Measurements from ENCODE around the gene KCND3.

The KCND3 gene

DNA sequence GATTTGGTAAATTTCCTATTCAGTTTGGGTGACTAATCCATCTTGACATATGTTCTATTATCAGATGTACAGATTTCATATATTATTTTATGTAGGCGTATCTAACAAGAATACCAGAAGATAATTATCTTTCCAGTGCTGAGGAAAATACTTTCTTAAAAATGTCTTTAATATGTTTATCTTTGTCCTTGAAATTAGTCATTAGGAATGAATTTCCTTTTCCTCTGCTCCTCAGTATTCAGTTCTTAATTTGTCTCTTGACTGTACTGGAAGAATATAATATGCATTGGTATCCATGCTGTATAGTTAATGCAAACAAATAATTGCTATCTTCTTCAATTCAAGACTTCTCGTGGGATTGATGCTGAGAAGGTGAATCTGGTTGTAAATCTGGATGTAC lies 227.1 kb downstream of the KCND3 start:
- no peak for DNase-seq (ENCODE audit: low read depth, low spot score)
- Histone ChIP-seq H3K9ac (ENCODE audit: insufficient read length) (no peak overlapping the region), H3K36me3 (ENCODE audit: insufficient read depth, low read length) (peaks cover 83% of the 10 kb centered on the region), H3K27ac (no peak overlapping the region), H3K9me3 (ENCODE audit: low read depth, low read length) (no peaks in the 10 kb centered on the region), H3K4me3 (no peak overlapping the region)
- TF ChIP-seq FOXP2 (optimal IDR thresholded peaks at IDR 0.05; ENCODE audit: control extremely low read depth, extremely low read length, insufficient read depth) (no peak), POLR2AphosphoS5 (IDR thresholded peaks at IDR 0.05; ENCODE audit: borderline replicate concordance, low read depth, low read length) (no peak), EZH2 (IDR thresholded peaks at IDR 0.05) (no peak)

DNA sequence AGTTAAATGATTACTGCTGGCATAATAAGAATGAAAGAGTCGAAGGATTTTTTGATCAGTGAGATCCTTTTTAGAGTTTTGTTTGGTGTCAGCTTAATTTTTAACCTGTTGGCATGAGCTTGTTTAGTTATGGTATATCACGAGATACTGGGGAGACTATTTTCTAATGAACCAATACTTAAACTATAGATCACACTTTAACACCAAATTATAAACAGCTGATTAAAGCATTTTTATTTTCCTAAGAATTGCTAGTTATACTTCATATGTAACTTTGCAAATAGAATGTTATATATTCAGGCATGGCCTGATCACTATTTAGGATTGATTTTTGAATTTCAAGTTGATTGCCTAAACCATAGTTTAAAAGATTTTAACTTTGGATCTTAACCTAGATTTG lies 227.8 kb downstream of the KCND3 start:
- Histone ChIP-seq H3K27ac (no peak overlapping the region), H3K9ac (ENCODE audit: insufficient read length) (no peak overlapping the region), H3K9me3 (ENCODE audit: low read depth, low read length) (no peaks in the 10 kb centered on the region), H3K36me3 (ENCODE audit: insufficient read depth, low read length) (peaks cover 81% of the 10 kb centered on the region), H3K4me3 (no peak overlapping the region)
- no peak for TF ChIP-seq FOXP2 (optimal IDR thresholded peaks at IDR 0.05; ENCODE audit: control extremely low read depth, extremely low read length, insufficient read depth)
- TF ChIP-seq POLR2AphosphoS5 (IDR thresholded peaks at IDR 0.05; ENCODE audit: borderline replicate concordance, low read depth, low read length): no peak
- TF ChIP-seq EZH2 (IDR thresholded peaks at IDR 0.05): no peak
- DNase-seq (ENCODE audit: low read depth, low spot score): no peak

- Histone ChIP-seq H3K36me3 (ENCODE audit: insufficient read depth, low read length) (peaks cover 52% of the 10 kb centered on the region), H3K4me3 (no peak overlapping the region), H3K9me3 (ENCODE audit: low read depth, low read length) (no peaks in the 10 kb centered on the region), H3K9ac (ENCODE audit: insufficient read length) (no peak overlapping the region), H3K27ac (no peak overlapping the region)
- DNase-seq (ENCODE audit: low read depth, low spot score): no peak
- TF ChIP-seq FOXP2 (optimal IDR thresholded peaks at IDR 0.05; ENCODE audit: control extremely low read depth, extremely low read length, insufficient read depth): no peak
- TF ChIP-seq POLR2AphosphoS5 (IDR thresholded peaks at IDR 0.05; ENCODE audit: borderline replicate concordance, low read depth, low read length): no peak
- TF ChIP-seq EZH2 (IDR thresholded peaks at IDR 0.05): no peak
These were observed 231.1 kb downstream of the KCND3 start for GRCh38 chr1:111758373-111758772.

- peak overlapping the region; percentile 98 for H3K4me3 ChIP-seq
- peak overlapping the region; percentile 86 for H3K27ac ChIP-seq
- H3K9me3 ChIP-seq (ENCODE audit: low read depth, low read length): no peaks in the 10 kb centered on the region
- peaks cover 32% of the 10 kb centered on the region for H3K36me3 ChIP-seq (ENCODE audit: insufficient read depth, low read length)
- no peak for TF ChIP-seq FOXP2 (optimal IDR thresholded peaks at IDR 0.05; ENCODE audit: control extremely low read depth, extremely low read length, insufficient read depth)
- no peak for TF ChIP-seq POLR2AphosphoS5 (IDR thresholded peaks at IDR 0.05; ENCODE audit: borderline replicate concordance, low read depth, low read length)
- TF ChIP-seq EZH2 (IDR thresholded peaks at IDR 0.05): no peak
- DNase-seq (ENCODE audit: low read depth, low spot score): no peak
- H3K9ac ChIP-seq (ENCODE audit: insufficient read length): peak overlapping the region; percentile 98
These were observed 233.3 kb downstream of the KCND3 start for GRCh38 chr1:111756124-111756513.

- Histone ChIP-seq H3K9me3 (ENCODE audit: low read depth, low read length) (no peaks in the 10 kb centered on the region), H3K9ac (ENCODE audit: insufficient read length) (peak within 1 kb of the TSS; percentile 98), H3K27ac (peak within 1 kb of the TSS; percentile 86), H3K36me3 (ENCODE audit: insufficient read depth, low read length) (peaks cover 26% of the 10 kb centered on the region), H3K4me3 (peak within 1 kb of the TSS; percentile 98)
- peak; percentile 86 for DNase-seq (ENCODE audit: low read depth, low spot score)
- TF ChIP-seq FOXP2 (optimal IDR thresholded peaks at IDR 0.05; ENCODE audit: control extremely low read depth, extremely low read length, insufficient read depth) (no peak), POLR2AphosphoS5 (IDR thresholded peaks at IDR 0.05; ENCODE audit: borderline replicate concordance, low read depth, low read length) (peak; percentile 77), EZH2 (IDR thresholded peaks at IDR 0.05) (no peak)
These were observed 233.9 kb downstream of the KCND3 start, which contains the start of gene DDX20 for GRCh38 chr1:111755331-111756123. Gene DDX20, plus strand, starts transcription at chr1:111755901. Its CDS starts 24 bp downstream, at chr1:111755925.

- Histone ChIP-seq H3K9me3 (ENCODE audit: low read depth, low read length) (no peaks in the 10 kb centered on the region), H3K36me3 (ENCODE audit: insufficient read depth, low read length) (peaks cover 20% of the 10 kb centered on the region), H3K4me3 (peak overlapping the region; percentile 98), H3K9ac (ENCODE audit: insufficient read length) (peak overlapping the region; percentile 98), H3K27ac (peak overlapping the region; percentile 86; the same call in 1 of the 2 replicates)
- no peak for TF ChIP-seq POLR2AphosphoS5 (IDR thresholded peaks at IDR 0.05; ENCODE audit: borderline replicate concordance, low read depth, low read length)
- TF ChIP-seq EZH2 (IDR thresholded peaks at IDR 0.05): no peak
- no peak for TF ChIP-seq FOXP2 (optimal IDR thresholded peaks at IDR 0.05; ENCODE audit: control extremely low read depth, extremely low read length, insufficient read depth)
- DNase-seq (ENCODE audit: low read depth, low spot score): peak; percentile 8
These were observed 234.5 kb downstream of the KCND3 start for GRCh38 chr1:111754984-111755330.

- Histone ChIP-seq H3K36me3 (ENCODE audit: insufficient read depth, low read length) (no peaks in the 10 kb centered on the region; the same call in 1 of the 2 replicates), H3K4me3 (no peak overlapping the region), H3K9me3 (ENCODE audit: low read depth, low read length) (no peaks in the 10 kb centered on the region), H3K27ac (no peak overlapping the region), H3K9ac (ENCODE audit: insufficient read length) (no peak overlapping the region)
- TF ChIP-seq FOXP2 (optimal IDR thresholded peaks at IDR 0.05; ENCODE audit: control extremely low read depth, extremely low read length, insufficient read depth) (no peak), EZH2 (IDR thresholded peaks at IDR 0.05) (no peak), POLR2AphosphoS5 (IDR thresholded peaks at IDR 0.05; ENCODE audit: borderline replicate concordance, low read depth, low read length) (no peak)
- no peak for DNase-seq (ENCODE audit: low read depth, low spot score)
These were observed 237.4 kb downstream of the KCND3 start for GRCh38 chr1:111751906-111752575.

GRCh38 chr1:111750856-111751255 lies 238.6 kb downstream of the KCND3 start:
- no peaks in the 10 kb centered on the region for H3K36me3 ChIP-seq (ENCODE audit: insufficient read depth, low read length)
- H3K9ac ChIP-seq (ENCODE audit: insufficient read length): no peak overlapping the region
- no peak overlapping the region for H3K27ac ChIP-seq
- DNase-seq (ENCODE audit: low read depth, low spot score): no peak
- TF ChIP-seq POLR2AphosphoS5 (IDR thresholded peaks at IDR 0.05; ENCODE audit: borderline replicate concordance, low read depth, low read length): no peak
- TF ChIP-seq FOXP2 (optimal IDR thresholded peaks at IDR 0.05; ENCODE audit: control extremely low read depth, extremely low read length, insufficient read depth): no peak
- TF ChIP-seq EZH2 (IDR thresholded peaks at IDR 0.05): no peak
- H3K4me3 ChIP-seq: no peak overlapping the region
- no peaks in the 10 kb centered on the region for H3K9me3 ChIP-seq (ENCODE audit: low read depth, low read length)

All from SK-N-MC (cell line).